ENCODE measurements around the gene OR5C1. TPM values are rescaled to one million over a fixed set of nuclear protein-coding genes. Genes with fewer than 3 reads are reported as not detected.

OR5C1 gene
- total and polyA plus RNA-seq, 2 of the 13 experiments (the other 11 are each of a cell fraction or from before 2014, with no cell fraction given) = not detected

DNA sequence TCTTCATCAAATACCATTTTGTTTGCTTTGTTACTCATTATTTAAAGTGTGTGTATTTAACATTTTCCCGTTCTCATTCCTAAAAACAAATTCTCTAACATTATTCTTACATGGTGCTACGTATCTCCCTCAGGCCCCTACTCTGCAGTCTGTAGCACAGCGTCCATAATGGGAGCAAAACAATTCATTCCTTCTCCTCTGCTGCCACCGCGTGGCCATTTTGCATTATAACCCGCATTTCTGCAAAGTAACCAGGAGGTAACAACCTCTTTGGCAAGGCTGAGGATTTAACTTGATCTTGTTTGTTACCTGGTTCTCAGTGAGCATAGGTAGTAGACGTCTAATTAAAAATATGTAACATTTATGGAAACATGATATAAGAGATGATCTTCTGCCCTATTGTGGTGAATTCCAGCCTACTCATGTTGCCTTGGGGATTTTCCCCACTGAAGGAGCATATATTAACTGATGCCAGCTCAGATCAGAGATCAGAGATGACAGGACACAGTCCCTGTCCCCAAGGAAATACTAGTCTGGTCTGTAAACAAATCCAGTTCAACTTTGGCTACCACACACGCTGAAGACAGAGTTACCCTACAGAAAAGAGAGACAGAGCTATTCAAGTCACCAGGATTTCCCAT is 21.7 kb downstream of the OR5C1 start (continued):
- TF ChIP-seq, protein P1, sequence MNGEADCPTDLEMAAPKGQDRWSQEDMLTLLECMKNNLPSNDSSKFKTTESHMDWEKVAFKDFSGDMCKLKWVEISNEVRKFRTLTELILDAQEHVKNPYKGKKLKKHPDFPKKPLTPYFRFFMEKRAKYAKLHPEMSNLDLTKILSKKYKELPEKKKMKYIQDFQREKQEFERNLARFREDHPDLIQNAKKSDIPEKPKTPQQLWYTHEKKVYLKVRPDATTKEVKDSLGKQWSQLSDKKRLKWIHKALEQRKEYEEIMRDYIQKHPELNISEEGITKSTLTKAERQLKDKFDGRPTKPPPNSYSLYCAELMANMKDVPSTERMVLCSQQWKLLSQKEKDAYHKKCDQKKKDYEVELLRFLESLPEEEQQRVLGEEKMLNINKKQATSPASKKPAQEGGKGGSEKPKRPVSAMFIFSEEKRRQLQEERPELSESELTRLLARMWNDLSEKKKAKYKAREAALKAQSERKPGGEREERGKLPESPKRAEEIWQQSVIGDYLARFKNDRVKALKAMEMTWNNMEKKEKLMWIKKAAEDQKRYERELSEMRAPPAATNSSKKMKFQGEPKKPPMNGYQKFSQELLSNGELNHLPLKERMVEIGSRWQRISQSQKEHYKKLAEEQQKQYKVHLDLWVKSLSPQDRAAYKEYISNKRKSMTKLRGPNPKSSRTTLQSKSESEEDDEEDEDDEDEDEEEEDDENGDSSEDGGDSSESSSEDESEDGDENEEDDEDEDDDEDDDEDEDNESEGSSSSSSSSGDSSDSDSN (CRISPR knock-in tag; IDR thresholded peaks at IDR 0.05) = no peak
- TF ChIP-seq SMAD3 (CRISPR knock-in tag; IDR thresholded peaks at IDR 0.05) (0 out of 2 replicates have a peak, but pooled peaks have one; percentile 20), IRF2 (CRISPR knock-in tag; IDR thresholded peaks at IDR 0.05) (peak; percentile 51; the same call in 1 of the 2 replicates), TBX3 (IDR thresholded peaks at IDR 0.05; ENCODE audit: borderline replicate concordance) (no peak), ZNF44 (CRISPR knock-in tag; IDR thresholded peaks at IDR 0.05) (no peak), REL (CRISPR knock-in tag; conservative IDR thresholded peaks at IDR 0.05) (no peak), ZBTB7B (CRISPR knock-in tag; IDR thresholded peaks at IDR 0.05) (no peak), ZNF678 (CRISPR knock-in tag; IDR thresholded peaks at IDR 0.05) (no peak), ZNF207 (IDR thresholded peaks at IDR 0.05; ENCODE audit: borderline replicate concordance) (no peak), HES4 (CRISPR knock-in tag; IDR thresholded peaks at IDR 0.05; ENCODE audit: borderline replicate concordance) (no peak), CC2D1A (CRISPR knock-in tag; IDR thresholded peaks at IDR 0.05) (no peak)

- no peaks in the 10 kb centered on the region for H3K79me2 ChIP-seq (ENCODE audit: insufficient read depth, low read length)
- intact Hi-C loops (cut with micrococcal nuclease; ENCODE audit: unreplicated experiment) = loop anchor here (5.0 kb wide), 1 partner anchor 715 kb away; no protein-coding TSS in a partner anchor
- POLR2A ChIA-PET = no interaction called here
- H3K4me1 ChIP-seq (ENCODE audit: insufficient read depth, low read length) = peaks cover 27% of the 10 kb centered on the region
- in situ Hi-C loops (cut with HindIII; ENCODE audit: extremely low pct_ligation_motif_present, low pct_unique_long_range_greater_than_20kb) = loop anchor here (5.0 to 25.0 kb wide), 3 partner anchors 345 to 708 kb away; partner anchors contain the start of gene PTGS1
- H2AFZ ChIP-seq (ENCODE audit: low read length) = no peak overlapping the region
- CTCF ChIA-PET (ENCODE audit: low intra/inter-chr PET ratio, low total read pairs) = no interaction called here
- H4K20me1 ChIP-seq (ENCODE audit: insufficient read depth, low read length) = no peaks in the 10 kb centered on the region
- H3K4me3 ChIP-seq (replicated peaks in 1 of 3; ENCODE audit: insufficient read depth in 1 of 3, low read depth in 2 of 3, low read length in 3 of 3) = no peak overlapping the region
- no peaks in the 10 kb centered on the region for H3K27me3 ChIP-seq (ENCODE audit: control insufficient read depth in 1 of 2, insufficient read depth in 2 of 2, low read length in 2 of 2)
- no peak overlapping the region for H3K4me2 ChIP-seq (ENCODE audit: low read depth, low read length)
- no peak overlapping the region for H3K9ac ChIP-seq (ENCODE audit: insufficient read depth, low read depth, low read length)
- DNase-seq (ENCODE audit: low spot score) (no peak), FAIRE-seq (no peak), ATAC-seq (no peak)
- 46% methylated on average over 4 of the region's 4 CpGs for WGBS (ENCODE audit: low lambda C conversion rate)
- H3K27ac ChIP-seq (ENCODE audit: extremely low read length, insufficient read depth, low read length) = no peak overlapping the region
- no TSS peak for BruUV-seq (replicated peaks)
- H3K9me3 ChIP-seq (ENCODE audit: low read length) = no peaks in the 10 kb centered on the region
- peaks cover 0 to 3% of the 10 kb centered on the region in 2 experiments; a peak in 1 of 5 replicates for H3K36me3 ChIP-seq (replicated peaks in 1 of 2; ENCODE audit: control insufficient read depth in 1 of 2, insufficient read depth in 2 of 2, low read length in 2 of 2)
- TF ChIP-seq USF2 (IDR thresholded peaks at IDR 0.05; ENCODE audit: low read depth, low read length) = no peak
- no peak for TF ChIP-seq USF2 (CRISPR knock-in tag; IDR thresholded peaks at IDR 0.05; ENCODE audit: borderline replicate concordance)
These were observed 24.0 kb downstream of the OR5C1 start for GRCh38 chr9:122812736-122813135.
